Measurements from ENCODE around the gene SLFNL1.
A peak's percentile ranks its signal among the peaks of the same experiment; 100 is the strongest.

Gene SLFNL1

DNA sequence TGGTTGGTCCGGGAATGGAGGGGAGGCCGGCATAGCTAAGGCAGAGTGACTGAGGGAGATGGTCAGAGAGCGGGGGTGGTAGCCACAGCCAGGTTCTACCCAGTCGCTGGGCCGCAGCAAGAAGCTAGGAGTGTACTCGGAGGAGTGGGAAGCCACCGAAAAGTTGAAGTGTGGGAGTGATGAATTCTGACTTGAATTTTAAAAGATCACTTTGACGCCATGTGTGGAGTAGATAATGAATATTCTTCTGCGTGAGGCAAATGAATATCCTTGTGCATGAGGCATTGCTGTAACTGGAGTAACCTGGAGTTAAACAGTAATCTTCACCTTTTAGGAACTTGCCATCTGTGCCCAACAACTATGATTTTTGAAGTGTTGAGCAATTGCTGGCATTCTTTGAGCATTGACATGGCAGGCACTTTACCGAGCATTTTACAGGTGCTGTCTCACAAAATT, 35.2 kb downstream of the SLFNL1 start:
- no peak for DNase-seq (ENCODE audit: low read depth)

DNA sequence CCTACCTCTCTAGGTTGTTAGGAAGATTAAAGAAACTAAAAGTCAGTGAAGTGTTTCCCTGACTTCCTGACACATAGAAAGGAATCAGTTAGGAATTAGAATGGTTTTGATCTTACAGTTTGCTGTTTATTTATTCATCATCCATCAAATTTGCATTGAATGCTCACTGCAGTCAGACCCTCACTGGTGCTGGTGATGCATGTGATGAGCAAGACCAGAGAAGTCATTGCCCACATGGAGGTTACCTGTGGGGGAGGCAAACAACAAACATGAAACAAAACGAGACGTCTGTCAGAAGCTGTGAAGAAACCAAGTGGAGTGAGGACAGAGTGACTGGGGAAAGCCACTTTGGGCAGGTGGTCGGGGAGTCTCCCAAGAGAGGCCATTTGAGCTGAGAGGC, 35.6 kb downstream of the SLFNL1 start:
- DNase-seq (ENCODE audit: low read depth): no peak

DNA sequence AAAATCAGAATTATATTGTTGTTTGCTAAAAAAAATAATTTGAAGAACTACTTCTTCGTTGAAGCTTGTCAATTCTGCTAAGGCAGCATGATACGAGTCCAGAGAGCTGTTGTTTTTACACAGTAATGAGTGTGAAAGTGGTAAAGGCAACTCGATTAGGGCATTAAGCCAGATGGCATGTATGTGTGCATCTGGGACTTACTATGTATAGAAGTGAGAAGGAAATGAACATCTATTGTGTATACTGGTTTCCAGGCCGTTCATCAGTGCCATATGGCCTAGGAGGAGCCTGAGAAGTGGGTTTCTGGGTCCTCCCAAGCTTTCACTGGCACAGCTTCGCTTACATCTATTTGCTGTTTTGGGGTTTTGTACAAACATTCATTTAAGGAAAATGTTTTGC, 36.4 kb downstream of the SLFNL1 start:
- DNase-seq (ENCODE audit: low read depth): no peak

DNA sequence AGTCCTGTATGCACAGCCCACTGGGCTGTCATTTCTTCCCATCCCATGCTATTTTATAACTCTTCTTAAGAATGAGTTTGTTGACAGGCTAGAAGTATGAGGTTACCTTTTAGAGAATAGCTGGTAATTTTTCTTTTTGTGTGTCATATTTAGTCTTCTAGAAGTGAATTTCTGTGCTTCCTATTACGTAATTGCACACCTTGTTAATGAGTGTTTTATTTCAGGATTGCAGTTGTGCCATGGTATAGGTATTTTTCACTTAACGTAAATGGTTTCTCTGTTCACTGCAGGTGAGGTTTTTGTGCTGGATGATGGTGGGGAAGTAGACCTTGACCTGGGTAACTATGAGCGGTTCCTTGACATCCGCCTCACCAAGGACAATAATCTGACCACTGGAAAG, 37.0 kb downstream of the SLFNL1 start:
- no peak for DNase-seq (ENCODE audit: low read depth)

DNA sequence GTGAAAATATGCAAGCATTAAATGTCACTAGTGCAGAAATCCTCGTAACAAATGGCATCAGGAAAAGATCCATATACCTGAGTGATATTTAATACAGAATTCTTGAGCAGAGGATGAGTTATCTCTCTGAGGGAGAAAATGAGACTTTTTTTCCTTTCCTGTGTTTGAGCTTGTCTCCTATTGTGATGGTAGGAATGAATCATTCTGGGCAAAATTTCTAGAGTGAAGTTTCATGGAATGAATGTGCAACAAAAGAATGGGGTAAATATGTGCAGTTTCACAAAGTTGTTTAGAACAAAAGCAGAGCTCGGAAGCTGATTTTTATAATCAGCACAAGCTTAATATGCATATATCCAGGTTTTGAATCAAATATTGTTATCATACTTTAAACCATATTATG, 37.5 kb downstream of the SLFNL1 start:
- DNase-seq (ENCODE audit: low read depth): no peak

DNA sequence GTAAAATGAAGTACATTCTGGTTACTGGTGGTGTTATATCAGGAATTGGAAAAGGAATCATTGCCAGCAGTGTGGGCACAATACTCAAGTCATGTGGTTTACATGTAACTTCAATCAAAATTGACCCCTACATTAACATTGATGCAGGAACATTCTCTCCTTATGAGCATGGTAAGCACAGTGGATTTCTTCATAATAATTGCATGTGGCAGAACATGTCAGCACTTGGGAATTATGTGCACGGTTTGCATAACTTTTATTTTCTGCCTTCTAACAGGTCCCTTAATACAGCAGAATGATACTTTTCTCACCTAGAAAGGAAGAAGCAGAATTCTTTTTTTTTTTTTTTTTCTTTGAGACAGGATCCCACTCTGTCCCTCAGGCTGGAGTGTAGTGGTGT, 38.2 kb downstream of the SLFNL1 start:
- DNase-seq (ENCODE audit: low read depth): no peak

DNA sequence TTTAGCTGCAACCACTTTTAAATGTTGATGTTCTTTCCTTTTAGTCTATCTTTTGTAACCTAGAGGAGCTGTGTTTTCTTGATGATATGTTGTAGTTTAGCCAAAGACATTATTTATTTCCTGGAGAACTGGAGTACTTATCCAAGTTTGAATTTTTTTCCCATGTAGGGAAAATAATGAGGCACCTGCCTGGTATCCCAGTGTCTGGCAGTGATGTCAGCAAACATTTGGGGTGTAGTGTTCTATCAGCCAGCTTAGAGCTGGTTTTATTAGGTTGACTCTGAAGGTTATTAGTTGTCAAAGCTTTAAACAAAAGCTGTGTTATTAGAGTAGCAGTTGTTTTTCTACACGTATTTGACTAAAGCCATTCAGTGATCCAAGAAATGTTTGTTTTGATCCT, 38.8 kb downstream of the SLFNL1 start:
- no peak for DNase-seq (ENCODE audit: low read depth)

DNA sequence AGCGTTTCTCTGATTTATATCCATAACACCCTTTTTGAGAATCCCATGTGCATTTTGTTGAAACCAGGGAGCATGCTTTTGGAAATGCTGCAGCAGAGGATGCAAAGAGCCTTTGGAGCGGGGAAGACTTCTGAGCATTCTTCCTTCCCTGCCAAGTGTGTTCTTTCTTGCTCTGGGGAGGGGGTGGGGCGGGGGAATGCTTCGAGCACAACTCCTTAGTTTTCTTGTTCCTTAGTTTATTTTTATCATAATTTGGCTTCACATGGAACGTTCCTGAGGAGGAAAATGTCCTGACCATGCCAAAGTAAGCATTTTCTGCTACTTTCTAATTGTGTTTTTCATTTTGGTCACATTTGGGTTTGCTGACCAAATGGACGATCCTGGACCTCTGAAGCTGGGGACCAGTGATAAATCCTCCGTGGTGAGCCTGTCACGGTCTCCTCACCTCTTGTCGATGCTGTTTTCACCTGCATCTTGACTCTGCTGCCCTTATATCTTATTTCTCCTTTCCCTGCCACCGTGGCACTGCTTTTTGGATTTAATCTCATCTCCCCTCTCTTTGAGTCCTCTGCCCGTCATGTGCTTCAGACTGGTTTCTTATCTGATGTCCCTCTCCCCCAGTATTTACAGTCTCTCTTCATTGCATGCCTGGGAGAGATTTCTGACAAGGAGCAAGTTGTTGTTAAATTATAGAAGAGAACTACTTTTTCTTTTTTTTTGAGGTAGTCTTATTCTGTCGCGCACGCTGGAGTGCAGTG, 39.7 kb downstream of the SLFNL1 start:
- no peak for DNase-seq (ENCODE audit: low read depth)

DNA sequence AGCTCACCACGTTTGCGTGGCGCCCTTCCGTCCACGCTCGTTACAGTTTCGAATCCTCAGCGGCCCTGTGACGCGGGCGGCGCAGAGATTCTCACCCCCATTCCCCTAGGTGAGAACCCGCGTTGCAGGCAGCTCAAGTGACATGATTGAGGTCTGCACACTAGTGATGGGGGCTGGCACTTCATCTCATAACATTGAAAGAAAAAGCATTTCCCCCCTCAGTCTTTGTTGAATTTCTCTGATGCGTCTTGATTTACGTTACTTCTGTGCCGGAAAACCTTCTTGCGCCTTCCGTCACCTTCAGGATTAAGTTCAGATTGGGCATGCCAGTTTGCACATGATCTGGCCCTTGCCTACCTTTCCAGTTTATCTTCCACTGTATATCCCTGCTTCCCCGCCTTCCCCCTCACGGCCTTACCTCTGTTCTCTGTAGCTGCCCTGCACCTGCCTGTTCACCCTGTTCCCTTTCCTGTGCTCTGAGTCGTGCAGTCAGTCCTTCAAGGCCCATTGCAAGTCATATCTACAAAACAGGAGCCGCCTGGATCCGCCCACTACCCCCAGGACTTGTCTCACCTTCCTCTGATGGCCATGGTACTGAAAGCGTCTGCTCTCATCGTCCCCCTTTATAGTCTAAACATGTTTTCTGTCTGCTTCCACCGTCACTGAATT, 40.9 kb downstream of the SLFNL1 start:
- peak; percentile 34 for DNase-seq (ENCODE audit: low read depth)

DNA sequence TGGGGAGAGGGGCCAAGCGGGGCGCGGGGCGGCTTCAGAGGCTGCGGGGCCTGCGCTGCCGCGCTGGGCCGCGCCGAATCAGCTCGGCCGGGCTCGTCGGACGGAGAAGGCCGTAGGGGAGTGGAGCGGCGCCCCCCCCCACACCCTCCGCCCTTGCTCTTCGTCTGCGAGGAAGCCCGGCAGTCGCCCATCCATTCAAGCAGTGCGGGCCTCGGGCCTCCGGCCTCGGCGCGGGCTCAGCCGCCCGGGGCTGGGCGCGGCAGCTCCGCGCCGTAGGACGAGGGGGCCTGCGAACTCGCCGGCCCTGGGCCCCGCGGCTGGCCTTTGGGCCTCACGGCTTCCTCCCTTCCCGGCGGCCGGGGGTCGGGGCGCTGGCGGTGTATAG, 41.5 kb downstream of the SLFNL1 start:
- no peak for DNase-seq (ENCODE audit: low read depth)

DNA sequence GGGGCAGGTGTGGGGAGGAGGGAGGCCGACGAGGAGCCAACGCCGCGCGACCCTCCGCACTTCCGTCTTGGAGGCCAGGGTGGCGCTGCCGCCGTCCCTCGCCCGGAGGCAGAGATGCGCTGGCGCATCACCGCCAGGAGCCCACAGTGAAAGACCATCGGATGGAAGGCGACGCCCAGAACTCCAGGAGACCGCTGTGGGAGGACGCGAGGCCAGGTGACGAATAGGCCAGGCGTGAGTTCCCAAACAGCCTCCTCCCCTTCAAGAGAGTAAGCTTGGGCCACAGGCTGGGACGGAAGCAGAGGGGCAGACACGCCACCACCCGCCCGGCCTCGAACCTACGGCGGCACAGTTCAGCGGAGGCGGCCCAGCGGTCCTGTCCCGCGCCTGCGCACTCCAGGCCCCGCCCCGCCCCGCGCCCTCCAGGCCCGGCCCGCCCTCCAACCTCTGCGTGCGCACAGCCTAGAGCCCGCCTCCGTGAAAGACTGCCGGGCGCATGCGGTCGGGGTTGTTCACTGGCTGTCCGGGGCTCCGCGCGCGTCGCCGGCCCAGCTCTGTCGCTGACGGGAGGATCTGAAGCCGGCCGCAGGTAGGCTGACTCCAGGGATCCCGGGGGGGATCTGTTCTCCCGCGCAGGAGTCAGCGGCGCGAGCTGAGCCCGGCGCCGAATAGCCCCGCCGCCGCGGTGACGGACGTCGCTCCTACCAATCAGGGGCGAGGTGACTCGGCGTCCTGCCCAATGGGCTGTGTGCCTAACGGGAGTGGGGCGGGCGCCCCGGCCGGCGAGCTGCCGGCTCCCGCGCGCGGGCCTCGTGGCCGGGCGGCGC, 42.1 kb downstream of the SLFNL1 start, which contains the start of gene CTPS1:
Gene CTPS1 (plus strand): TSS at position 456 of the 827 bp plus-strand sequence. CDS start 3,595 bp downstream, outside the sequence.
- peak; percentile 97 for DNase-seq (ENCODE audit: low read depth)

DNA sequence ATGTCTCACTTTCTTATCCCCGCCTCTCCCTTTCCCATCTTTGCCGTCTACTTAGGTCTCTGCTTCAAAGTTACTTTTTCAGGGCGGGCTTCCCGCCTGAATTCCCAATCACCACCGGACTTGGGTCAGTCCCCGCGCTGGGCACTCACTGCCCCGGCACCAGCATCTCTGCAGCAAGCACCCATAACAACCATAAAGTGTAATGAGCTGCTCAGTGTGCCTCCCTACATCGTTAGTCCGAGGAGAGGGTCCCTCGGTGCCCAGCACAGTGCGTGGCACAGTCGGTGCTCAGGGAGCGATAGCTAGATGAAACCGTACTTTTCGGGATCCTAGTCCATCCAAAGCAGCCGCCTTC, 42.7 kb downstream of the SLFNL1 start:
- no peak for DNase-seq (ENCODE audit: low read depth)

DNA sequence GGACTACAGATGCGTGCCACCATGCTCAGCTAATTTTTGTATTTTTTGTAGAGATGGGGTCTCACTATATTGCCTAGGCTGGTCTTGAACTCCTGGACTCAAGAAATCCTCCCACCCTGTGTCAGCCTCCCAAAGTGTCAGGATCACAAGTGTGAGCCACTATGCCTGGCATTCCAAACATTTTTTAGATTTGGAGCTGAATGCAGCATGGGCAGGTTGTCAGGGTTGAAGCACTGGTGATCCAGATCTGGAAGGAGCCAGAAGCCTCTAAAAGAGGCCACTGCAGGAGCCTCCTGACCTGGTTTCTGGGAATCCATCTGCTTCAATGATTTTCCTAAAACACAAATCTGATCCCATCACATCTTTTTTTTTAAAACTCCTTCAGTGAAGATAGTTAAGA, 43.8 kb downstream of the SLFNL1 start:
- DNase-seq (ENCODE audit: low read depth): no peak

DNA sequence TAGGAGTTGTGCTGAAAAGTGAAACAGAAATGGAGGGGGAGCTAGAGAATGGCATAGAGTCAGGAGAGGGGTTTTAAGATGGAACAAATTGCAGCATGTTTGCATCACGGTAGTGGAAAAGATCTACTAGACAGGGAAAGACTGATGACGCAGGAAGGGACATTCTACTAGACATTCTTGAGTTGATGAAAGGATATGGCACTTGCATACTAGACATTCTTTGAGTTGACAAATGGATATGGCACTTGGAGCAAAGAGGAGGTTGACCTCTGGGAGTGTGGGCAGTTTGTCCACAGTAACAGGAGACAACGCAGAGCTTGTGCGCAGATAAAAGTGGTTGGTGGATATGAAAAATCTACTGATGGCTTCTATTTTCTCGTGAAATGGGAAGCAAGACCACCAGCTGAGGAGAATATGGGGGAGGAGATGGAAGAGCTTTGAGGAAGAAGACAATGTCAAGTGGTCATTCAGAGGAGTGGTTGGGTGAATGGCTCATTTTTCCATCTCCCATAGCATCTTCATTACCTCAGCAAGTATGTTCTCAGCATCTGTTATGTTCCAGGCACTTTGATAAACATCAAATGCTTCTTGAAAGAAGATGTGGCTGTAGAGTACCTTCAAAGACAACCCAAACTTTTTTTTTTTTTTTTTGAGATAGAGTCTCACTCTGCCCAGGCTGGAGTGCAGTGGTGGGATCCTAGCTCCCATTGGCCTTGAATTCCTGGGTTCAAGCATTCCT, 44.4 kb downstream of the SLFNL1 start:
- no peak for DNase-seq (ENCODE audit: low read depth)

DNA sequence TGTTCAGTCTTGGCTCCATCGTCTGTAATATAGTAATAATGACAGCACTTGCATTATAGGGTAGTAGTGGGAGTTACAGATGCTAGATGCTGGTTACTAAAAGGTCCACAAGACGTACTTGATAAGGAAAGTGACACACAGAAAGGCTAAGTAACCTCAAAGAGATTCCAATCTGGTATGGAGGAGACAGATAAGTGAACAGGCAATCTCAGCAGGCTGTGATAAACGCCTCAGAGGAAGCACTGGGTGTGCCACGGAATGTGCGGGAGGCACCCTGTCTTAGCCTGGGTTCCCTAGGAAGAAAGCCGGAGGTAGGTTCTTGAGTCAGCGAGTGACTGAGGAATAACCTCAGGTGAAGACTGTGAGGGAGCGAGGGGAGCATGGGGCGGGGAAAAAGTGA, 46.6 kb downstream of the SLFNL1 start:
- no peak for DNase-seq (ENCODE audit: low read depth)

DNA sequence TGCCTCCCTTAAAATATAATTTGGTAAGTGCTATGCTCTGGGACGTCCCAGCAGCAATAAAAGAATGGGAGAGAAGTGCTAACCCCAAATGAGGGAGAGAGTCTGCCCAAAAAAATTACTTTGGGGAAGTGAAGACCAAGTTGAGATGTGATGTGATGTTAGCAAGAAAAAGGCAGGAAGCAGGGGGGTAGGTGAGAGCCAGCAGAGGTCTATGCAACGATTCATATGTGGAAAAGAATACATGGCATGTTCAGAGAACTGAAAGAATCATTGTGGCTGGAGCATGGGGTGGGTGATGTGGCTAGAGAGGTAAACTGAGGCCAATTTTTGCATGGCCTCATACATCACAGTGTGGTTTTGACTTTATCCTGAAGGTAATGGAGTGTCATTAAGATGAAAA, 47.6 kb downstream of the SLFNL1 start:
- no peak for DNase-seq (ENCODE audit: low read depth)

DNA sequence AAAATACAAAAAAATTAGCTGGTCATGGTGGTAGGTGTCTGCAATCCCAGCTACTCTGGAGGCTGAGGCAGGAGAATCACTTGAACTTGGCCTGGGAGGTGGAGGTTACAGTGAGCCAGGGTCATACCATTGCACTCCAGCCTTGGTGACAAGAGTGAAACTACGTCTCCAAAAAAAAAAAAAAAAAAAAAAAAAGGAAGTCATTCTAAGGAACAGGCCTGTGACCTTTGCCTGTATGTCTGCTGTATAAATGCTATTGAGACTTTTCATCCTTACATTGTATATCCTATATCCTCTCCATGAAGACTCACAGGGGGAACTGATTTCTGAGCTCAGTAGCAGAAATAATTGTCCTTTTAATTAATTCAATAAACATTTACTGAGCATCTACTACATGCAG, 49.6 kb downstream of the SLFNL1 start:
- DNase-seq (ENCODE audit: low read depth): no peak

DNA sequence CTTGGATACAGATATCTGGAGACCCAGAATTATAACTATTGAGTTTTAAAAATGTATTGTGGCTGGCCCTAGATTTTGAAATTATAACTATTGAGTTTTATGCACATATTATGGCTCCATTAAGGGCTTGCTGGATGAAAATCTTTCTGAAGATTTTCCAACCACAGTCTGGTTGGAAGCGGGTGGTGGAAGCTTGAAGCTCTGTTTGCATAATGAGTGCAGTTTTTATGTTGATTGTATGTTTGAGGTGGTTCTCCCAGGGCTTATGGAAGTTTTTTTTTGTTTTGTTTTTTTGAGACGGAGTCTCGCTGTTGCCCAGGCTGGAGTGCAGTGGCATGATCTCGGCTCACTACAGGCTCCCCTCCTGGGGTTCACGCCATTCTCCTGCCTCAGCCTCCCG, 52.1 kb downstream of the SLFNL1 start:
- DNase-seq (ENCODE audit: low read depth): no peak

DNA sequence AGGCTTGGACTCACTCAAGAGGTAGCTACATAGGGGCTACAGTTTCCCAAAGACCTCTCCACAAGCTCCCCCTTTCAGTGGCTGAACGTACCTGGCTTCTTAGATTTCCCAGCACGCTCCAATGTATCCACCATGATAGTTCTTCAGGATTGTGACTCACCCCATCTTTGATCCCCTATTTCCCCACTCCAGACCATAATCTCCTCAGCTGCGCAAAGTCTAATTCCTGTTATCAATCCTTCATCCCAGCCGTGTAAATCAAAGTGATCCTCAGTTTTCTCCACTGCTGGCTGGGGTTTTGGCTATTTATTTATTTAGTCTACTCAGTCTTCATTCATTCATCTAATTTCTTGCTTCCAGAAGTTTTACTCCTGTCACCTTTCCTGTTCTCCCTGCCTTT, 55.1 kb downstream of the SLFNL1 start:
- DNase-seq (ENCODE audit: low read depth): no peak
